GM19452 (cell line): Measurements from ENCODE around the gene THAP6.
"Not testable (repeated sequence)": the region's sequence is repeated elsewhere in the genome, so short reads cannot be mapped to it uniquely, and the experiment has no call there.

Experiments used
- ATAC-seq: cut with Tn5 transposase; IDR thresholded peaks from one replicate; pipeline ENCODE4 v1.9.1; 2021; ENCODE audit not compliant: unreplicated experiment

THAP6 gene

GRCh38 chr4:75525086-75525485 lies 10.8 kb downstream of the THAP6 start:
- ATAC-seq = no peak

- ATAC-seq = no peak
Observed at GRCh38 chr4:75525910-75526309, 11.6 kb downstream of the THAP6 start.

- ATAC-seq = no peak
Observed at GRCh38 chr4:75527482-75527881, 13.2 kb downstream of the THAP6 start.

- ATAC-seq = no peak
Observed at GRCh38 chr4:75530556-75531322, 16.5 kb downstream of the THAP6 start.

- not testable (repeated sequence) for ATAC-seq
Observed at GRCh38 chr4:75531536-75532143, 17.4 kb downstream of the THAP6 start.

- not testable (repeated sequence) for ATAC-seq
Observed at GRCh38 chr4:75533339-75533887, 19.1 kb downstream of the THAP6 start.

GRCh38 chr4:75533926-75534325 lies 19.7 kb downstream of the THAP6 start:
- not testable (repeated sequence) for ATAC-seq

GRCh38 chr4:75537308-75537707 lies 23.0 kb downstream of the THAP6 start:
- ATAC-seq = not testable (repeated sequence)

- no peak for ATAC-seq
Observed at GRCh38 chr4:75542824-75543223, 28.6 kb downstream of the THAP6 start.

- not testable (repeated sequence) for ATAC-seq
Observed at GRCh38 chr4:75544220-75544619, 29.9 kb downstream of the THAP6 start.

- ATAC-seq = no peak
Observed at GRCh38 chr4:75544870-75545269, 30.6 kb downstream of the THAP6 start.

GRCh38 chr4:75545526-75545925 lies 31.3 kb downstream of the THAP6 start:
- ATAC-seq = no peak

- ATAC-seq = no peak
Observed at GRCh38 chr4:75547647-75548387, 33.5 kb downstream of the THAP6 start.

- ATAC-seq = no peak
Observed at GRCh38 chr4:75549019-75549418, 34.7 kb downstream of the THAP6 start.

GRCh38 chr4:75552452-75552851 lies 38.2 kb downstream of the THAP6 start:
- no peak for ATAC-seq

- peak; percentile 88 for ATAC-seq
Observed at GRCh38 chr4:75555294-75556164, 41.3 kb downstream of the THAP6 start, which contains the start of gene ODAPH. ODAPH (plus strand) TSS chr4:75556066; CDS start chr4:75556083, 17 bp downstream.

GRCh38 chr4:75557696-75558095 lies 43.4 kb downstream of the THAP6 start:
- no peak for ATAC-seq

GRCh38 chr4:75561789-75562188 lies 47.5 kb downstream of the THAP6 start:
- no peak for ATAC-seq

GRCh38 chr4:75564023-75564422 lies 49.8 kb downstream of the THAP6 start:
- no peak for ATAC-seq

- no peak for ATAC-seq
Observed at GRCh38 chr4:75565481-75565880, 51.2 kb downstream of the THAP6 start.
